Mucosa of stomach (tissue), 1 donor: Measurements from ENCODE around the gene PRKN.

ENCODE experiments used
- H3K27me3 ChIP-seq: one replicate; pipeline ENCODE4 v1.7.0; 2013; ENCODE audit warnings: mild to moderate bottlenecking, low read length; ENCODE audit not compliant: control insufficient read depth, insufficient read depth
- H3K36me3 ChIP-seq: one replicate; pipeline ENCODE4 v1.7.0; 2013; ENCODE audit warnings: low read length; ENCODE audit not compliant: control insufficient read depth, insufficient read depth
- H3K4me1 ChIP-seq: one replicate; pipeline ENCODE4 v1.7.0; 2013; ENCODE audit warnings: mild to moderate bottlenecking, low read length; ENCODE audit not compliant: control insufficient read depth, insufficient read depth
- H3K4me3 ChIP-seq: one replicate; pipeline ENCODE4 v1.7.0; 2013; ENCODE audit warnings: low read length
- H3K9ac ChIP-seq: one replicate; pipeline ENCODE4 v1.7.0; 2013; ENCODE audit warnings: mild to moderate bottlenecking, low read length, moderate library complexity
- H3K9me3 ChIP-seq: one replicate; pipeline ENCODE4 v1.7.0; 2013; ENCODE audit warnings: mild to moderate bottlenecking, low read length, moderate library complexity; ENCODE audit not compliant: control insufficient read depth
- donor health status: Pancreatic carcinoma.

Gene PRKN

DNA sequence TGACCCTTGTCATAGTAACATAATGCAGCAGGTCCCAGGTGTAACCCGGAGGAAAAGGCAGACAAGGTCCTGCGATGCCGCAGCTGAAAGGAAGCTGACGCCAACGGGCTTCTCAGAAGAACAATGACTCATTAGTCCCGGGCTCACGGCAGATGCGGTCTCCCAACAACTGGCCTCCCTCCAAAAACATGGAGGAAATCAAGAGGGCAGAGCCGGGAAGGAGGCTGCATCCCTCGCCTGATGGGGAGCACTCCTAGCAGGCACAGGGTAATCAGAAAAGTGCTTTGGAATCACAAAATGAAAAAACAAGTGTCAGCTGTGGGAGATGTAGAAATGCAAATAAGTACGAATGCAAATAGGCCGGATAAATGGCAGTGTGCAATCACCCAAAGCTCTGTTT is 1288.5 kb downstream of the PRKN start:
- Histone ChIP-seq H3K4me1 (peaks cover 5% of the 10 kb centered on the region), H3K27me3 (no peaks in the 10 kb centered on the region), H3K9ac (no peak overlapping the region), H3K4me3 (no peak overlapping the region), H3K9me3 (no peaks in the 10 kb centered on the region), H3K36me3 (no peaks in the 10 kb centered on the region)

GRCh38 chr6:161438430-161439030 is 1289.0 kb downstream of the PRKN start:
- Histone ChIP-seq H3K9ac (no peak overlapping the region), H3K4me1 (peaks cover 5% of the 10 kb centered on the region), H3K4me3 (no peak overlapping the region)

DNA sequence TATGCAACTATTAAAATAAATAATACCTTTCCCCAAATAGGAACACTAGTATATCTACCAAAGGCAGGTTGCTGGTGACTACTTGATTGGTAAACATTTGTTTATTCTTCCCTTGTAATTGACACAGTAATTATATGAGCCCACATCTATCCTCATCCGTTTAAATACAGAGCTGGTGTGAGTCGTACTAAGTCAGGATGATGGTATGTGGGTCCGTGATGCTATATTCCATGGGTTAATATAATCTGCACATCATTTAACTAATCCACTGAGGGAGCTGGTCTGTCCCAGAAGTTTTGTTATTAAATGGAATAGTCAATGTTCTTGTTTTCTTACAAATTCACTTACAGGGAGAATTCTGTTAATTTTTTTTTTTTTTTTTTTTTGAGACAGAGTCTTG is 1289.7 kb downstream of the PRKN start:
- Histone ChIP-seq H3K4me3 (no peak overlapping the region), H3K9ac (no peak overlapping the region), H3K9me3 (no peaks in the 10 kb centered on the region), H3K27me3 (no peaks in the 10 kb centered on the region), H3K4me1 (peaks cover 5% of the 10 kb centered on the region), H3K36me3 (no peaks in the 10 kb centered on the region)

More at GRCh38 chr6:161438430-161439030, 1289.0 kb downstream of the PRKN start:
- Histone ChIP-seq H3K36me3 (no peaks in the 10 kb centered on the region), H3K9me3 (no peaks in the 10 kb centered on the region), H3K27me3 (no peaks in the 10 kb centered on the region)

DNA sequence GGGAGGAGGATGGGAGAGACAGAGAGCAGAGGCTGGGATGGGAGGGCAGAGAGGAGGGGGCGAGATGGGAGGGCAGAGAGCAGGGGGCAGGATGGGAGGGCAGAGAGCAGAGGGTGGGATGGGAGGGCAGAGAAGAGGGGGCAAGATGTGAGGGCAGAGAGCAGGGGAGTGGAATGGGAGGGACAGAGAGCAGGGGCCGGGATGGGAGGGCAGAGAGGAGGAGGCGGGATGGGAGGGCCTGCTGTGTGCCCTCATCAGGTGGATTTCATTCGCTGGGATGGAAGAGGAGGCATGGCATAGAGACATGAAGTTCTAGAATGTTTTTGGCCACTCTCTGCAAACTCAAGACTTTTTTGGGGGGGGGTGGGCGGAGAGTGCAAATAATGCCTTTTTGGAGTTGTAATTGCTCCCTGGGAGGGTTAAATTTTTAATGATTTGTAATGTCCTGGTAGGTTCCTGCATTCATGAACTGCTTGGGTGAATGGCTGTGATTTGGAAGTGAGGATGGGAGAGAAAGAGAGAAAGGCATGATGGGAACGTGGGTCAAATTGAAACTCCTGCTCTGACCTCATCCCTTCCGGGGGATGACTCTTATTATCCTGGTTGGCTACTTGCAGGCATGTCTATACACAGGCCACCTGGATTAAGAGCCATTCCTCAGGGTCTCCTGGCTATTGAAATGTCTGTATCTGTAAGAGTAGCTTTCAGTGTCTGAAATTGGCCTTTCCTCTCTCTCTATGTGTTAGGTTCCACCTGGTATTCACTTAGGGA is 1291.3 kb downstream of the PRKN start:
- Histone ChIP-seq H3K27me3 (no peaks in the 10 kb centered on the region), H3K9ac (no peak overlapping the region), H3K4me3 (no peak overlapping the region), H3K9me3 (no peaks in the 10 kb centered on the region), H3K36me3 (no peaks in the 10 kb centered on the region), H3K4me1 (peaks cover 5% of the 10 kb centered on the region)

DNA sequence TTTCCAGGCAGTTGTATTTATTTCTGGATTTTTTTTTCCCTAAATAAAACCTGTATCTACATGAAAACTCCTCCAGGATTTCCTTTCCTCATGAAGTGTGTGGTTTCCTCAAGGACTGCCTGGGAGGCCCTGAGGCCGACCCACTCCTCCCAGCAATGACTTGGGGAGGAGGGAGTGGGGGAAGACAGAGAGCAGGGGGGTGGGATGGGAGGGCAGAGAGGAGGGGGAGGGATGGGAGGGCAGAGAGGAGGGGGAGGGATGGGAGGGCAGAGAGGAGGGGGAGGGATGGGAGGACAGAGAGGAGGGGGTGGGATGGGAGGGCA is 1291.9 kb downstream of the PRKN start:
- Histone ChIP-seq H3K9ac (no peak overlapping the region), H3K9me3 (no peaks in the 10 kb centered on the region), H3K4me3 (no peak overlapping the region), H3K36me3 (no peaks in the 10 kb centered on the region), H3K4me1 (peaks cover 5% of the 10 kb centered on the region), H3K27me3 (no peaks in the 10 kb centered on the region)

DNA sequence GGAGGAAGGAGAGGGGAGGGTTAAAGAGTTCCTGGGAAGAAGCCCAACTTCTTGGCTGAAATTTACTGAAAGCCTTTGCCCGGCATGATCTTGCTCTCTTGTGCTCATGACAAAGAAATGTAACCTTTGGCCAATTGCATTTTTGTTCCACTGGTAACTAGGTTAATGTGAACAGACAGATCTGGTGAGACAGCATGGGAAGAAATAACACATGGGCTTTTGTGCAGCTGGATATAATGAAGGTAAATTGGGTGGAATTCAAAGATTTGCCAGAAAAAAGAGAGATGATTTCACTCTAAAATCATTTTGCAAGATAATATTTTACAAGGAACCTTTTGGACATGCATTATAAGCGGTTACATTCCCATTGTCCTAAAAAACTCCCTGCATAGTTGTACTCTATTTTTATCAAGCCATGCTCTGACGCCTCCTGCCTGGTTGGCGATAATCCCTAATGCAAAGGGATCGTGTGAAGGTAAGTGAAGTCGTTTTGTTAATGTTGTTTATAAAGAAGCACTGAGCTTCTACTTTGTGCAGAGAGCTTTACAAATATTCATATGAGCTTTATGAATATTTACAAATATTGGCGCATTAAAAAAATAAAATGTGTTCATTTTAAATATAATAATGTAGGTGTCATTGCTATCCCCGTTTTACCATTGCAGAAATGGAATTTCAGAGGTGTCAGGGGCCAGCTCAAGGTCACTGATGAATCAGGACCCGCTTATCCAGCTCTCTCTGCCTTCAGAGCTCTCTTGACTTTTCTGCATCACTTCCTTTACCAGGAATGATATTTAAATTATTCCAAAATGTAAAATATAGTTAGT is 1292.4 kb downstream of the PRKN start:
- Histone ChIP-seq H3K9ac (no peak overlapping the region), H3K4me3 (no peak overlapping the region), H3K27me3 (no peaks in the 10 kb centered on the region), H3K9me3 (no peaks in the 10 kb centered on the region), H3K4me1 (peaks cover 5% of the 10 kb centered on the region), H3K36me3 (no peaks in the 10 kb centered on the region)

DNA sequence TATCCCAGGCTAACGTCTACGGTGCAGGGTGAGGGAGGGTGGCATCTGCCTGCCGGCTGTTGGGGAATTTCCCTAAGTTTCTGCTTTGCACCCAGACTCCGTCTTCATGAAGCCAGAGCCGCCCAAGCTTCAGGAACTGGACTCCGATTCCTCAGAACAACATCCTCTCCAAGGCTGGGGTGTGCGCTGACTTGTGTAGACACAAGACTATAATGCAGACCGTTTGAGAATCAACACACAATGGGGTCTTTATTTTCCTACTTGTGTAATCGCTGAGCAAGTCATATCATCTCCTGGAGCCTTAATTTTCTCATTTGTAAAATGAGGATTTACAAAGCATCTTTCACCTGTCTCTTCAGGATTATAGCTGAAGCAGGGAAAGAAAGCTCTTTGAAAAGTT is 1293.2 kb downstream of the PRKN start:
- H3K9me3 ChIP-seq = no peaks in the 10 kb centered on the region
- peaks cover 5% of the 10 kb centered on the region for H3K4me1 ChIP-seq
- no peaks in the 10 kb centered on the region for H3K27me3 ChIP-seq
- H3K9ac ChIP-seq = no peak overlapping the region
- no peak overlapping the region for H3K4me3 ChIP-seq
- no peaks in the 10 kb centered on the region for H3K36me3 ChIP-seq

GRCh38 chr6:161432546-161432945 is 1295.0 kb downstream of the PRKN start:
- Histone ChIP-seq H3K9ac (no peak overlapping the region), H3K27me3 (no peaks in the 10 kb centered on the region), H3K4me1 (peaks cover 5% of the 10 kb centered on the region), H3K4me3 (no peak overlapping the region), H3K9me3 (no peaks in the 10 kb centered on the region), H3K36me3 (no peaks in the 10 kb centered on the region)

DNA sequence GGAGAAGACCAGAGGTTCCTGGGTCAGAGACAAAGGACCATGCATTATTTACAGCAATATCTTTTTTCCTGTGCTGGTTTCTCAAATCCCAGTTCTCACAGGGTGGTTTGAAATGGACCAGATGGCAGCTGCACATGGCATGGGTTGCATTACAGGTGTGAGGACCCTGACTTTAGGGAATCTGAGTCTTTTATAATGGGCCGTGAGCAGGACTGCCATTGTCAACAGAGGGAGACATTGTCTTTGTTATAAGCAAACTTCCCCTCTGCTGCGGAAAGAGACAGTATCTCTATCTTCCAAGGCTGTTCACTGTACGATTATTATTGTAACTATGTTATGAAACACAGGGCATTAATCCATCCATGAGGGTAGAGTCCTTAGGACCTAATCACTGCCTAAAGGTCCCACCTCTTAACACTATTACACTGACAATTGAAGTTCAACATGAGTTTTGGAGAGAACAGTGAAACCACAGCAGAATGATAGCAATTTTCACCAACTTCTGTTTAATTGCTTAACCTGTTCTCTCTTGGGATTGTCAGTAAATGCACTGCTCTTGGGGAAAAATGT is 1297.6 kb downstream of the PRKN start:
- no peaks in the 10 kb centered on the region for H3K27me3 ChIP-seq
- H3K4me1 ChIP-seq = peaks cover 1% of the 10 kb centered on the region
- no peak overlapping the region for H3K4me3 ChIP-seq
- H3K9me3 ChIP-seq = no peaks in the 10 kb centered on the region
- no peak overlapping the region for H3K9ac ChIP-seq
- H3K36me3 ChIP-seq = no peaks in the 10 kb centered on the region

DNA sequence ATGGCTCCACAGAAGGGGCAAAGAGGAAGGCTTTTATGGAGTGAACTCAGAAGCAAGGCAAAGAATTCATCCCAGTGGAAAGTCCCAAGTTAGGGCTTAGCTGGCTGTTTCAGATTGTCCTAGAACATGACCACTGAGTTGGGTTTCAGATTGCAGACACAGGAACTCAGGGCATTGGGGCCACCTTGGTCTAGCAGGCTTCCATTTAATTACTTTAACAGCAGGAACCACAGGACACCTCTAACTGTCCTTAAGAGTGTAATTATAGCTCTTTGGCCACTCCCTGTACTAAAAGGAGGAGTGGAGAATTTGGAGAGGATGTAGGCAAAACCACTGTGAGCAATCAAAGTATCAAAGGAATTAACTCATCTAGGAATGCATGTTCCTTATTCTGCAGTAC is 1303.1 kb downstream of the PRKN start:
- H3K4me3 ChIP-seq = no peak overlapping the region
- no peaks in the 10 kb centered on the region for H3K4me1 ChIP-seq
- no peak overlapping the region for H3K9ac ChIP-seq
- no peaks in the 10 kb centered on the region for H3K27me3 ChIP-seq
- no peaks in the 10 kb centered on the region for H3K36me3 ChIP-seq
- H3K9me3 ChIP-seq = no peaks in the 10 kb centered on the region

DNA sequence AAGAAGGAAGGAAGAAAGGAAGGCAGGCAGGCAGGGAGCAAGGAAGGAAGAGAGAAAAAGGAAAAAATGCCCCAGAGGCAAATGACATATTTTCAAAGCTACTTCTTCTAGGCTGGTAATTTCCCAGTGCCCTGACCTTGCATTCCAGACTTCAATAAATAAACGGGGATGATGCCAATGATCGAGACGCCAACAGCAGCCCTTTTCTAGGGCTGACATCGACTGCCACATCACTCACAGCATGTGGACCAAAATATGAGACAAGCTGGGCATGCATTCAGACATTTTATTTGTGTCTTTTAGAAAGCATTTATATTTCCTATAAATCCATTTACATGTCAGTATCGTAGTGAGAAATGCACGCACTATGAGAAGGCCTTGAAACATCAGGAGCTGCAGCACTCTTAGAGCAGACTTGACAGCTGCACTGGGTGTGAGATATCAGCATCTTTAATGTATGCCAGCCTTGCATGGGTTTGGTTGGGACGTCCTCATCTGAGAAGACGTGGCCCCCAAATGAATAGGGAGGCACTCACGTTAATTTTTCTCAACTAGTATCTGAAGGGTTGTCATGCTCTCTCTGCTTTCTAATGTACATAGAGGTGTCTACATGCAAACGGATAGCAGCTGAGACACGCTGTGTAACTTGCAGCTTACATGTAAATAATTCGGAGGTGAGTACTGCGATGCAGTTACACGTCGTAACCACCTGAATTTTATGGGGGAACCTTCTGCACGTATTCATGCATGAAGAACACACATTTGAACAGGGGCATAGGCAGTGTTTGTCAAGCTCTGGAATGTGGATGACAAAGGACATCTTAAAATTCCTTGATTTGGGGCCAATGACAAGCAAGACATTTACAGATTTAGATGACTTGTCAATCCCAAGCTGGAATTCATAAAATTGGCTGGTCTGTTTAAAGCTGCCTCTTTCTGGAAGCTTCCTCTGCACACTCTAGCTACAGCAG is 1304.6 kb downstream of the PRKN start:
- Histone ChIP-seq H3K4me3 (no peak overlapping the region), H3K9ac (no peak overlapping the region), H3K27me3 (no peaks in the 10 kb centered on the region), H3K4me1 (no peaks in the 10 kb centered on the region), H3K9me3 (no peaks in the 10 kb centered on the region), H3K36me3 (no peaks in the 10 kb centered on the region)
